GM19035 (cell line): Measurements from ENCODE around the gene NTN4.
"Not testable (repeated sequence)": the region's sequence is repeated elsewhere in the genome, so short reads cannot be mapped to it uniquely, and the experiment has no call there.

Experiments
- ATAC-seq: cut with Tn5 transposase; IDR thresholded peaks from one replicate; pipeline ENCODE4 v1.9.1; 2021; ENCODE audit not compliant: unreplicated experiment

The NTN4 gene

GRCh38 chr12:95629392-95629791 lies 161.2 kb downstream of the NTN4 start:
- no peak for ATAC-seq

DNA sequence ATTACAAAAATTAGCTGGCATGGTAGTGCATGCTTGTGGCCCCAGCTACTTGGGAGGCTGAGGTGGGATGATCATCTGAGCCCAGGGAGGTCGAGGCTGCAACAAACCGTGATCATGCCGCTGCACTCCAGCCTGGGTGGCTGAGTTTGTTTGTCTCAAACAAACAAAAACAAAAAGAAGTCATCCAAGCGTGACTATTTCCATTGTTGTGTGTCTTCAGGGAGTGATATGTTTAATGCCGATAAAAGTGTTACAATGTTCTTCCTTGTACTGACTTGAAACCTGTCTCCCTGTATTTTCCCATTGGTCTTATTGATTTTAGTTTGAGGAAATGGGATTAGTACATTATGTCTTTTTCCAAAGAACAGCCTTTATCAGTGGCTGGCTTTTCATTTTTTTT lies 163.7 kb downstream of the NTN4 start:
- ATAC-seq, result no peak

GRCh38 chr12:95625012-95625411 lies 165.6 kb downstream of the NTN4 start:
- ATAC-seq, result no peak

GRCh38 chr12:95624589-95624988 lies 166.0 kb downstream of the NTN4 start:
- ATAC-seq, result no peak

- ATAC-seq, result no peak
Observed at GRCh38 chr12:95623554-95624170, 166.9 kb downstream of the NTN4 start.

DNA sequence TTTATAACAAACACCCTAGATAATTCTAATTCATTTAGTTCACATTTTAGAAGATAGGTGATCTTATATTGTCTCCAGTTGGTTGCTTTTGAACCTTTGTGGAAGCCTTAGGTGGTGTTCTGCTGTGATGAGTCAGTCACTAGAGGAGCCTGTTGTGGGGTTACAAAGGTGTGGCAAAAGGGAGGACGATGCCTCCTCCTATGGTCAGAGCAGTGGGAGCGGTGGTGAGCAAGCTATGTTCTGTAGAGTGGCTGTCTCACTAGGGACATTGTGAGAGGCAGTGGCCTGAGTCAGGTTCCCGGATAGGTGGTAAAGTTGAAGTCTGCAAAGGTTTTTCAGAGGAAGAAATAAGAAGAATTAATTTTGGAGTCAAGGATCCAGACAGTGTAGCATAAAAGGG lies 167.7 kb downstream of the NTN4 start:
- no peak for ATAC-seq

DNA sequence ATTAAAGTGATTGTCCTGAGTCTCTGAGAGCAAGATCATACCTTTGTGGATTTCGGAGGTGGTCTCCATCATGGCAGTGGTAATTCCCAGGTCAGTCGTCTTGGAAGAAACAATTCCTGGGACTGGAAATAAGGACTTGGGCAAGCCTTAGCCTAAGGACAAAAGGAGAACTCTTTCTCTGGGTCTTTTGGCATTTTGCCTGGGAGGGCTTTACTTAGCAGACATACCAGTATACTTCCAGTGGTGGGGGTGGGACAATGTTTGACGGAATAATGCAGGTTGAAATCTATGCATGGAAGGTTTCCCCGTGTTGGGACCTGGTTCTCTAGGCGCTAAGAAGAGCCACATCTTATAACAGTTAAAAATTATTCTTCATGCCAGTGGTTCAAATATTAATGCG lies 168.8 kb downstream of the NTN4 start:
- no peak for ATAC-seq

DNA sequence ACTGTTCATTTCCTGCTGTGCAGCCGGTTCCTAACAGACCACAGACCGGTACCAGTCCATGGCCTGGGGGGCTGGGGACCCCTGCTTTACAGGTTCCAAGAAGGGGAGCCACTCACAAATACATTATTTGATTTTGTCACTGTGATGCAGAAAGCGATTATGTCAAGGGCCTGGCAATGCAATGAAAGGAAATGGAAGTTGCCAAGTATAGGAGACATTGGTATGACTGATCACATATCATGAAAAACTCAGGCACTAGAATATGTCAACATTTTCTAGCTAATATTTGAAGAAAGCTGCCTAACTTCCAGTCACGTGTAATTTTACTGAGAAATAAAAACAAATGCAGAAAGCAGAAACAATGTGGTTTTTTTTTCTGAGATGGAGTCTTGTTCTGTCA lies 170.4 kb downstream of the NTN4 start:
- ATAC-seq, result no peak

- not testable (repeated sequence) for ATAC-seq
Observed at GRCh38 chr12:95616470-95616869, 174.1 kb downstream of the NTN4 start.

- ATAC-seq, result no peak
Observed at GRCh38 chr12:95615749-95616148, 174.8 kb downstream of the NTN4 start.

- ATAC-seq, result no peak
Observed at GRCh38 chr12:95614390-95614982, 176.1 kb downstream of the NTN4 start.

- ATAC-seq, result no peak
Observed at GRCh38 chr12:95613021-95613420, 177.5 kb downstream of the NTN4 start.

DNA sequence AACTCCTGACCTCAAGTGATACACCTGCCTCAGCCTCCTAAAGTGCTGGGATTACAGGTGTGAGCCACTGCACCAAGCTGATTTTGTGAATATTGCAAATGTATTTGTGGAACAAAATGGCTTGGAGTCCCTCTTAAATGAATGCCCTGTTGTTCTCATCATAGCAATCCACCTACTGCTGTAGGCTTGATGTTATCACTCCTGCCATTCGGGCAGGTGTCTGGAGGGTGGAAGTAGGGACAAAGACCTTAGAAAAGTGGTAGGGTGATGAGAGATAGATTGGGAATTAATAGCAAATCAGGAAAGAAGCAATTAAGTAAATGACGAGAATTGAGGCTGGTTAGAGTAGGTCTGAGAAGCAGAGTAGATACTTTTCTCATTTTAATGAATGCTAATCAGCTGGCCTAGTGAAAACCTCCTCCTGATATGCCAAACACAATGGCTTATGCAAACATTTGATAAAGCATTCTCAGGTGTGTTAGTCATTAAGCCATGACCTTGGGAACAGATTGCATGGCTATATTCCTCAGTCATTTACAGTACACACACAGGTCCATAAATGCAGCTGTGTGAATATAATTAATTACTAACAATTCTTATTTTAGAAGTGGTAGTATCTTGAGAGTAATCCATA lies 178.8 kb downstream of the NTN4 start:
- no peak for ATAC-seq

GRCh38 chr12:95608252-95609033 lies 182.1 kb downstream of the NTN4 start:
- ATAC-seq, result no peak
